Measurements from ENCODE around the gene TMEM181. TPM values are rescaled to one million over a fixed set of nuclear protein-coding genes. Genes with fewer than 3 reads are reported as not detected.
"Not testable (repeated sequence)": the region's sequence is repeated elsewhere in the genome, so short reads cannot be mapped to it uniquely, and the experiment has no call there.

The TMEM181 gene
- polyA plus RNA-seq, 1 experiment, result 20.6 TPM

GRCh38 chr6:158604048-158604406 is 44.1 kb downstream of the TMEM181 start:
- no peak for TF ChIP-seq CTCF (IDR thresholded peaks at IDR 0.05; ENCODE audit: insufficient read depth, low read depth, low read length)
- H3K27me3 ChIP-seq (ENCODE audit: control insufficient read depth, insufficient read depth, low read length), result no peaks in the 10 kb centered on the region
- ChIA-PET CTCF (interaction anchor here (0.8 to 10.5 kb wide), 7 partner anchors 9 to 387 kb away, joined by 3 to 185 read pairs (median 3); no protein-coding TSS in a partner anchor), POLR2A (no interaction called here)
- H3K36me3 ChIP-seq (ENCODE audit: control insufficient read depth, insufficient read depth, low read length), result peaks cover 16% of the 10 kb centered on the region
- H3K4me3 ChIP-seq (ENCODE audit: low read depth, low read length), result no peak overlapping the region
- no peak for DNase-seq (ENCODE audit: low read depth)

GRCh38 chr6:158605266-158605878 is 45.5 kb downstream of the TMEM181 start:
- TF ChIP-seq CTCF (IDR thresholded peaks at IDR 0.05; ENCODE audit: insufficient read depth, low read depth, low read length), result peak; percentile 78
- Histone ChIP-seq H3K27me3 (ENCODE audit: control insufficient read depth, insufficient read depth, low read length) (no peaks in the 10 kb centered on the region), H3K4me3 (ENCODE audit: low read depth, low read length) (no peak overlapping the region), H3K36me3 (ENCODE audit: control insufficient read depth, insufficient read depth, low read length) (peaks cover 19% of the 10 kb centered on the region)
- peak; percentile 22 for DNase-seq (ENCODE audit: low read depth)
- POLR2A ChIA-PET, result interaction anchor here (1.0 kb wide), 1 partner anchor 384 kb away, joined by 3 read pairs; no protein-coding TSS in a partner anchor
- CTCF ChIA-PET, result interaction anchor here (0.7 to 10.5 kb wide), 28 partner anchors 10 to 434 kb away, joined by 3 to 185 read pairs (median 4); partner anchors contain the start of gene DYNLT1

- CTCF ChIA-PET, result interaction anchor here (0.7 to 10.5 kb wide), 21 partner anchors 10 to 389 kb away, joined by 3 to 185 read pairs (median 4); partner anchors contain the start of gene DYNLT1
- POLR2A ChIA-PET, result not testable (repeated sequence)
Observed at GRCh38 chr6:158606011-158606410, 46.1 kb downstream of the TMEM181 start.

GRCh38 chr6:158606935-158607334 is 47.0 kb downstream of the TMEM181 start:
- H3K36me3 ChIP-seq (ENCODE audit: control insufficient read depth, insufficient read depth, low read length), result peaks cover 26% of the 10 kb centered on the region
- no peak overlapping the region for H3K4me3 ChIP-seq (ENCODE audit: low read depth, low read length)
- no peak for TF ChIP-seq CTCF (IDR thresholded peaks at IDR 0.05; ENCODE audit: insufficient read depth, low read depth, low read length)
- H3K27me3 ChIP-seq (ENCODE audit: control insufficient read depth, insufficient read depth, low read length), result no peaks in the 10 kb centered on the region
- DNase-seq (ENCODE audit: low read depth), result no peak
- POLR2A ChIA-PET, result no interaction called here
- CTCF ChIA-PET, result interaction anchor here (0.9 to 10.5 kb wide), 6 partner anchors 14 to 390 kb away, joined by 3 to 185 read pairs (median 6); no protein-coding TSS in a partner anchor

More at GRCh38 chr6:158606011-158606410, 46.1 kb downstream of the TMEM181 start:
- H3K4me3 ChIP-seq (ENCODE audit: low read depth, low read length); H3K27me3 ChIP-seq (ENCODE audit: control insufficient read depth, insufficient read depth, low read length); DNase-seq (ENCODE audit: low read depth): not testable (repeated sequence)
- peaks cover 24% of the 10 kb centered on the region for H3K36me3 ChIP-seq (ENCODE audit: control insufficient read depth, insufficient read depth, low read length)

- ChIA-PET POLR2A (no interaction called here), CTCF (interaction anchor here (0.9 to 10.5 kb wide), 4 partner anchors 12 to 391 kb away, joined by 3 to 185 read pairs (median 4); no protein-coding TSS in a partner anchor)
- Histone ChIP-seq H3K27me3 (ENCODE audit: control insufficient read depth, insufficient read depth, low read length) (no peaks in the 10 kb centered on the region), H3K4me3 (ENCODE audit: low read depth, low read length) (no peak overlapping the region), H3K36me3 (ENCODE audit: control insufficient read depth, insufficient read depth, low read length) (peaks cover 26% of the 10 kb centered on the region)
- no peak for DNase-seq (ENCODE audit: low read depth)
- TF ChIP-seq CTCF (IDR thresholded peaks at IDR 0.05; ENCODE audit: insufficient read depth, low read depth, low read length), result no peak
Observed at GRCh38 chr6:158607411-158608170, 47.7 kb downstream of the TMEM181 start.

Data from BJ (cell line).